WTC11 (cell line): ENCODE data around the gene PDZRN3.

Source experiments
- CTCF ChIP-seq: fragments of 200-600 bp; IDR thresholded peaks from 2 replicates; pipeline ENCODE4 v1.8.0; 2022; ENCODE audit warnings: antibody characterized with exemption
- EMX1 ChIP-seq: fragments of 250-450 bp; sonication (Bioruptor Pico); IDR thresholded peaks from 2 replicates; pipeline ENCODE4 v1.8.0; 2021; ENCODE audit warnings: mild to moderate bottlenecking
- ERG ChIP-seq: fragments of 250-450 bp; sonication (Bioruptor Pico); IDR thresholded peaks from 2 replicates; pipeline ENCODE4 v1.8.0; 2021; ENCODE audit warnings: mild to moderate bottlenecking
- KAT7 ChIP-seq: sonication (generic); formaldehyde crosslinking; IDR thresholded peaks from 2 replicates; pipeline ENCODE4 v1.8.1; 2023; ENCODE audit warnings: missing genetic modification reagents, mild to moderate bottlenecking, borderline replicate concordance
- SP1 ChIP-seq: sonication (generic); formaldehyde crosslinking; conservative IDR thresholded peaks from 2 replicates; pipeline ENCODE4 v1.8.1; 2022; ENCODE audit warnings: missing genetic modification reagents
- TCF7 ChIP-seq: sonication (generic); formaldehyde crosslinking; IDR thresholded peaks from 2 replicates; pipeline ENCODE4 v1.8.0; 2022; ENCODE audit warnings: mild to moderate bottlenecking, low read depth, missing genetic modification reagents, moderate library complexity
- ZNF263 ChIP-seq: sonication (generic); formaldehyde crosslinking; IDR thresholded peaks from 2 replicates; pipeline ENCODE4 v1.8.1; 2022; ENCODE audit warnings: low read depth, mild to moderate bottlenecking, moderate library complexity, missing genetic modification reagents
- TF ChIP-seq, protein P1 (sequence below): sonication (generic); formaldehyde crosslinking; IDR thresholded peaks from 2 replicates; pipeline ENCODE4 v1.8.0; 2022; ENCODE audit warnings: mild to moderate bottlenecking, missing genetic modification reagents
- TF ChIP-seq, protein P2 (sequence below): sonication (generic); formaldehyde crosslinking; IDR thresholded peaks from 2 replicates; pipeline ENCODE4 v1.8.1; 2023; ENCODE audit warnings: mild to moderate bottlenecking, missing genetic modification reagents, moderate library complexity

- TF ChIP-seq KAT7 (no peak), CTCF (no peak), ERG (CRISPR knock-in tag) (no peak), TCF7 (CRISPR knock-in tag) (no peak), SP1 (CRISPR knock-in tag) (no peak), ZNF263 (CRISPR knock-in tag) (no peak), EMX1 (no peak)
- TF ChIP-seq, protein P1, sequence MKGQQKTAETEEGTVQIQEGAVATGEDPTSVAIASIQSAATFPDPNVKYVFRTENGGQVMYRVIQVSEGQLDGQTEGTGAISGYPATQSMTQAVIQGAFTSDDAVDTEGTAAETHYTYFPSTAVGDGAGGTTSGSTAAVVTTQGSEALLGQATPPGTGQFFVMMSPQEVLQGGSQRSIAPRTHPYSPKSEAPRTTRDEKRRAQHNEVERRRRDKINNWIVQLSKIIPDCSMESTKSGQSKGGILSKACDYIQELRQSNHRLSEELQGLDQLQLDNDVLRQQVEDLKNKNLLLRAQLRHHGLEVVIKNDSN = no peak
- TF ChIP-seq, protein P2, sequence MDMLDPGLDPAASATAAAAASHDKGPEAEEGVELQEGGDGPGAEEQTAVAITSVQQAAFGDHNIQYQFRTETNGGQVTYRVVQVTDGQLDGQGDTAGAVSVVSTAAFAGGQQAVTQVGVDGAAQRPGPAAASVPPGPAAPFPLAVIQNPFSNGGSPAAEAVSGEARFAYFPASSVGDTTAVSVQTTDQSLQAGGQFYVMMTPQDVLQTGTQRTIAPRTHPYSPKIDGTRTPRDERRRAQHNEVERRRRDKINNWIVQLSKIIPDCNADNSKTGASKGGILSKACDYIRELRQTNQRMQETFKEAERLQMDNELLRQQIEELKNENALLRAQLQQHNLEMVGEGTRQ = no peak
Measured at GRCh38 chr3:73484656-73485248, 140.0 kb downstream of the PDZRN3 start.
